Suprapubic skin (tissue), 4 donors: ENCODE results near the gene SAG. TPM values are rescaled to one million over a fixed set of nuclear protein-coding genes. Genes with fewer than 3 reads are reported as not detected.
"Not testable (repeated sequence)": the region's sequence is repeated elsewhere in the genome, so short reads cannot be mapped to it uniquely, and the experiment has no call there.

Experiments
- DNase-seq, 2 donors: peaks; one replicate each; pipeline ENCODE4 v3.0.0-alpha.2; 2019; ENCODE audit warnings: low spot score in 2 of 2
- H3K27ac ChIP-seq: fragments of 200-600 bp; sonication (generic); one replicate; pipeline ENCODE4 v1.5.1; 2019
- H3K27me3 ChIP-seq: fragments of 200-600 bp; sonication (generic); one replicate; pipeline ENCODE4 v1.5.1; 2019
- H3K36me3 ChIP-seq: fragments of 200-600 bp; sonication (generic); one replicate; pipeline ENCODE4 v1.5.1; 2019
- H3K4me1 ChIP-seq: fragments of 200-600 bp; sonication (generic); one replicate; pipeline ENCODE4 v1.5.1; 2019
- H3K4me3 ChIP-seq: fragments of 200-600 bp; sonication (generic); one replicate; pipeline ENCODE4 v1.5.1; 2019; ENCODE audit warnings: mild to moderate bottlenecking
- H3K9me3 ChIP-seq: fragments of 200-600 bp; sonication (generic); one replicate; pipeline ENCODE4 v1.5.1; 2019
- EP300 ChIP-seq: sonication (generic); formaldehyde crosslinking; IDR thresholded peaks from one replicate; pipeline ENCODE4 v1.6.1; 2017; ENCODE audit warnings: antibody characterized with exemption
- POLR2A ChIP-seq, 2 donors: fragments of 450-650 bp; IDR thresholded peaks; one replicate each; pipeline ENCODE4 v1.6.1; 2017; ENCODE audit warnings: antibody characterized with exemption in 2 of 2, mild to moderate bottlenecking in 2 of 2, moderate library complexity in 2 of 2
- POLR2AphosphoS5 ChIP-seq, 3 donors: sonication (generic); formaldehyde crosslinking; IDR thresholded peaks; one replicate each; pipeline ENCODE4 v1.6.1; 2017; ENCODE audit warnings: antibody characterized with exemption in 3 of 3
- WGBS: methylation state at CpG from one replicate; pipeline ENCODE4 v1.1.5; 2018; 5-methylcytosine and 5-hydroxymethylcytosine counted together
- total RNA-seq, 4 donors: library from RNA; depleted of rRNA; stranded (reverse); fragments of >200 nt; gene quantifications; one replicate each; pipeline ENCODE4 v1.1.0, GENCODE V29; 2016
- TF ChIP-seq, protein P1 (sequence below), 2 donors: fragments of 200-600 bp in 1 of 2; fragments of 450-650 bp in 1 of 2; sonication (generic) in 1 of 2; IDR thresholded peaks; one replicate each; pipeline ENCODE4 v1.5.1; 2016 to 2019; ENCODE audit warnings: antibody characterized with exemption in 2 of 2, mild to moderate bottlenecking in 1 of 2, moderate library complexity in 1 of 2

SAG gene
- total RNA-seq, 4 donors from 2014 or later: not detected

DNA sequence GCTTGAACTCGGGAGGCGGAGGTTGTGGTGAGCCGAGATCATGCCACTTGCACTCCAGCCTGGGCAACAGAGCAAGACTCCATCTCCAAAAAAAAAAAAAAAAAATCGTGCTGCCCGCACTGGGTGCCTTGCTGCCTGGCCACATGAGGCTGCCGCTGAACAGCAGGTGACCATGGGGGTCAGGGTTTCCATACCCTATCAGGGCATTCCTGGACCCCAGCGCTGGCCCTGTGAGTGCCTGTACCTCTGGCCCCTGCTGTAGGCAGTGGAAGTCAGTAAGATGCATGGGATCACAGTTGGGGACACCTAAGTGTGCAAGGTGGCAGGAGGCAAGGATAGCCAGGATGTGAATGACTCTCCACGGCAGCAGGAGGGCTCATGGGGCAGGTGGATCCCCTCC is 18.9 kb downstream of the SAG start:
- Histone ChIP-seq H3K27ac (no peak overlapping the region), H3K27me3 (no peaks in the 10 kb centered on the region), H3K4me1 (no peaks in the 10 kb centered on the region), H3K4me3 (no peak overlapping the region), H3K36me3 (no peaks in the 10 kb centered on the region), H3K9me3 (no peaks in the 10 kb centered on the region)
- DNase-seq: no peak
- no peak for TF ChIP-seq POLR2A (IDR thresholded peaks at IDR 0.05)
- no peak for TF ChIP-seq POLR2AphosphoS5 (IDR thresholded peaks at IDR 0.05)
- WGBS: 85% methylated on average over 8 of the region's 8 CpGs

DNA sequence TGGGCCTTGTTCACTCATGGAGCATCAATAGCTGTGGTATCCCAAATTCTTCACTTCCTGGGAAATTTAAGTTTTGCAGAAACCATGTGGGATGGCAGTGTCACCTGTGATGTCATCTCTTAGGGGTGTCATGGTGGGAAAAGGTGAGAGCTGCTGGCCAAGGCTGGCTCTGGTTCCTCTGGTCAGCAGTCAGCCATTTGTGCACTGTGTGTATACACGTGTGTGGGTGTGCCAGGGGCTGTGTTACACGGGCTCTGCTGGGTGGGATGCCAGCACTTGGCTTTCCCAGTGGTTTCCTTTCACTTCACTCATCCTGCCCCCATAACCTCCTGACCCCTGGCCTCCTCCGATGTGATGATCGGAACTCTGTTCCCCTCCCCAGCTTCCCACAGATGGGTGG is 21.3 kb downstream of the SAG start:
- DNase-seq: no peak
- 68% methylated on average over 4 of the region's 4 CpGs for WGBS

DNA sequence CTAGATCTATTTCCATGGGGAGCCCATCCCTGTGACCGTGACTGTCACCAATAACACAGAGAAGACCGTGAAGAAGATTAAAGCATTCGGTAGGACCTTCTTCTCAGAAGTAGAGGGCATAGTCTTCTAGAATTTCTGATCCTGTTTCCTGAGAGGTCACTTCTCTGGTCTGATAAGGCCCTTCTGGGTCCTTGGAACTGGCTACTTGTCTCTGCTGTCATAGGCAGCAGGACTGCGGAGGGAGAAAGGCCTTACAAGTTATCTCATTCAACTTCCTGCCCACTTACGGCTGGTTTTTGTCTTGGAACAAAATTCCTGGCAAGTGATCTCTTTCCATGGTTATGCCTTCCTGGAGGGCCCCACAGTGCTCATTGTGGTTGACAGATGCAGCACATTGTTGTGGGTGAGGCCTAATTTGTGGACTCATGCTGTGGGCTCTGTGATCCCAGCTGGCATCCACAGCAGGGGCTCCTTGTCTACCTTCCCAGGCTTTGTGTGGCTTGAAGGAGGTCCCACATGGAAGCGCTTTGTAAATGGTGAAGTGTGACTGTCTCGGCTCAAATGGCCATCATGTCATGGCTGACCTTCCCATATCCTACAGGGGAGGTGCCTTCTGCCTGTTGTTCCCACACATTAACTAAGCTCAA is 22.0 kb downstream of the SAG start:
- Histone ChIP-seq H3K4me3 (no peak overlapping the region), H3K36me3 (no peaks in the 10 kb centered on the region), H3K27me3 (no peaks in the 10 kb centered on the region), H3K9me3 (no peaks in the 10 kb centered on the region), H3K4me1 (no peaks in the 10 kb centered on the region), H3K27ac (no peak overlapping the region)
- no peak for DNase-seq
- TF ChIP-seq POLR2AphosphoS5 (IDR thresholded peaks at IDR 0.05) (no peak), EP300 (no peak), POLR2A (IDR thresholded peaks at IDR 0.05) (no peak)
- TF ChIP-seq, protein P1, sequence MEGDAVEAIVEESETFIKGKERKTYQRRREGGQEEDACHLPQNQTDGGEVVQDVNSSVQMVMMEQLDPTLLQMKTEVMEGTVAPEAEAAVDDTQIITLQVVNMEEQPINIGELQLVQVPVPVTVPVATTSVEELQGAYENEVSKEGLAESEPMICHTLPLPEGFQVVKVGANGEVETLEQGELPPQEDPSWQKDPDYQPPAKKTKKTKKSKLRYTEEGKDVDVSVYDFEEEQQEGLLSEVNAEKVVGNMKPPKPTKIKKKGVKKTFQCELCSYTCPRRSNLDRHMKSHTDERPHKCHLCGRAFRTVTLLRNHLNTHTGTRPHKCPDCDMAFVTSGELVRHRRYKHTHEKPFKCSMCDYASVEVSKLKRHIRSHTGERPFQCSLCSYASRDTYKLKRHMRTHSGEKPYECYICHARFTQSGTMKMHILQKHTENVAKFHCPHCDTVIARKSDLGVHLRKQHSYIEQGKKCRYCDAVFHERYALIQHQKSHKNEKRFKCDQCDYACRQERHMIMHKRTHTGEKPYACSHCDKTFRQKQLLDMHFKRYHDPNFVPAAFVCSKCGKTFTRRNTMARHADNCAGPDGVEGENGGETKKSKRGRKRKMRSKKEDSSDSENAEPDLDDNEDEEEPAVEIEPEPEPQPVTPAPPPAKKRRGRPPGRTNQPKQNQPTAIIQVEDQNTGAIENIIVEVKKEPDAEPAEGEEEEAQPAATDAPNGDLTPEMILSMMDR (IDR thresholded peaks at IDR 0.05): no peak
- 83% methylated on average over 7 of the region's 7 CpGs for WGBS

More for the DNA sequence above, 21.3 kb downstream of the SAG start:
- no peaks in the 10 kb centered on the region for H3K27me3 ChIP-seq
- H3K4me1 ChIP-seq: no peaks in the 10 kb centered on the region
- TF ChIP-seq POLR2A (IDR thresholded peaks at IDR 0.05): no peak
- no peak for TF ChIP-seq POLR2AphosphoS5 (IDR thresholded peaks at IDR 0.05)
- TF ChIP-seq, protein P1 (IDR thresholded peaks at IDR 0.05): no peak
- no peak for TF ChIP-seq EP300
- no peaks in the 10 kb centered on the region for H3K9me3 ChIP-seq
- H3K36me3 ChIP-seq: no peaks in the 10 kb centered on the region
- no peak overlapping the region for H3K4me3 ChIP-seq
- no peak overlapping the region for H3K27ac ChIP-seq

DNA sequence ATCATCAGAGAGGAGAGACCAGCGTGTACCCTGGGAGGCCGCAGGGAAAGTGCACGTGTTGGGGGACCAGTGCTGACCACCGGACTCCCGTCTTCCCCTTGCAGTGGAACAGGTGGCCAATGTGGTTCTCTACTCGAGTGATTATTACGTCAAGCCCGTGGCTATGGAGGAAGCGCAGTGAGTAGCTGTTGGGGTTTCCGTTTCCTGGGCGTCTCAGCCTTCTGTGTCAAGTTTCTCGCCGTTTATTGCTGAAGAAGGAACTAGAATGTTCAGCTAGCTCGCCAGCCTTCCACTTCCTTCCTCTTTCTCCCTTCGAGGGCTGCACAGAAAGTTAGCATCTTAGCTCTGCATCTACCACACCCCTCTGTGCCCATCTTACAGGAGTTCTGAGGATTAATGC is 23.9 kb downstream of the SAG start:
- DNase-seq: peak; percentile 79 to 83
- no peak overlapping the region for H3K27ac ChIP-seq
- TF ChIP-seq POLR2A (IDR thresholded peaks at IDR 0.05) (no peak), POLR2AphosphoS5 (IDR thresholded peaks at IDR 0.05) (no peak), EP300 (no peak)
- TF ChIP-seq, protein P1 (IDR thresholded peaks at IDR 0.05): no peak
- no peaks in the 10 kb centered on the region for H3K9me3 ChIP-seq
- H3K36me3 ChIP-seq: no peaks in the 10 kb centered on the region
- 77% methylated on average over 15 of the region's 15 CpGs for WGBS
- H3K4me3 ChIP-seq: no peak overlapping the region
- H3K4me1 ChIP-seq: no peaks in the 10 kb centered on the region
- H3K27me3 ChIP-seq: no peaks in the 10 kb centered on the region

DNA sequence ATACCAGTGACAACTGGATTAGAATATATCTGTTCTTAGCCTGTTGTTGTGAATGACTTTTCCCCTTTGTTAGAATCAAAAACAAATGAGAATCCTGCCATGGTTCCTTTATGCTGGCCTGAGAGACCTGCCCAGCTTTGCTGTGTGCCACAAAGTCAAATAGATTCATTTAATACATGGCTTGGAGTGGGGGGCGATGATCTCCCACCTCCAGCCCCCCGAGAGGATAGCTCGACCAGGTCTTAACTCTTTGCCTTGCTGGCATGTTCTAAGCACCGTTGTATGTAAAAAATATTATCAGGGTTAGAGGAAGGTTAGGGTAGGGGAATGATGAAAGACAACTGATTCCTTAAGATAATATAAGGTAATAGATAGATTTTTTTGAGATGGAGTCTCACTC is 24.5 kb downstream of the SAG start:
- 86% methylated on average over 4 of the region's 4 CpGs for WGBS
- no peak overlapping the region for H3K4me3 ChIP-seq
- no peaks in the 10 kb centered on the region for H3K36me3 ChIP-seq
- no peaks in the 10 kb centered on the region for H3K9me3 ChIP-seq
- no peaks in the 10 kb centered on the region for H3K27me3 ChIP-seq
- TF ChIP-seq, protein P1 (IDR thresholded peaks at IDR 0.05): no peak
- TF ChIP-seq POLR2AphosphoS5 (IDR thresholded peaks at IDR 0.05): no peak
- TF ChIP-seq EP300: no peak
- TF ChIP-seq POLR2A (IDR thresholded peaks at IDR 0.05): no peak
- peak overlapping the region; percentile 50 for H3K27ac ChIP-seq
- H3K4me1 ChIP-seq: no peaks in the 10 kb centered on the region
- DNase-seq: no peak

DNA sequence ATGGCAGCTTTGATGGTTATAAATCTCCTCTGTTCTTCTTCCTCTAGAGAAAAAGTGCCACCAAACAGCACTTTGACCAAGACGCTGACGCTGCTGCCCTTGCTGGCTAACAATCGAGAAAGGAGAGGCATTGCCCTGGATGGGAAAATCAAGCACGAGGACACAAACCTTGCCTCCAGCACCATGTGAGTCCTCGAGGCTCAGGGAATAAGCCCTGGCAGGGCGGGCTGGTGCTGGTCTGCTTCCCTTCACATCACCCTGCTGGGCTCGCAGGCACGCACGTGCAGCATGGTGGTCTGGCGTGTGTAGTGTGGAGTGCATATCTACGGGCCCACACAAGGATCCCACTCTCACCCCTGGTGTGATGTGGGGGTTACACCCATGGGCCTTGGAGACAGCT is 27.3 kb downstream of the SAG start:
- H3K4me3 ChIP-seq: no peak overlapping the region
- no peaks in the 10 kb centered on the region for H3K4me1 ChIP-seq
- TF ChIP-seq POLR2AphosphoS5 (IDR thresholded peaks at IDR 0.05): no peak
- no peak for TF ChIP-seq EP300
- TF ChIP-seq POLR2A (IDR thresholded peaks at IDR 0.05): no peak
- TF ChIP-seq, protein P1 (IDR thresholded peaks at IDR 0.05): no peak
- whole genome bisulfite sequencing: 83% methylated on average over 11 of the region's 11 CpGs
- H3K9me3 ChIP-seq: no peaks in the 10 kb centered on the region
- no peak overlapping the region for H3K27ac ChIP-seq
- DNase-seq: no peak
- H3K36me3 ChIP-seq: no peaks in the 10 kb centered on the region
- peaks cover 4% of the 10 kb centered on the region for H3K27me3 ChIP-seq

DNA sequence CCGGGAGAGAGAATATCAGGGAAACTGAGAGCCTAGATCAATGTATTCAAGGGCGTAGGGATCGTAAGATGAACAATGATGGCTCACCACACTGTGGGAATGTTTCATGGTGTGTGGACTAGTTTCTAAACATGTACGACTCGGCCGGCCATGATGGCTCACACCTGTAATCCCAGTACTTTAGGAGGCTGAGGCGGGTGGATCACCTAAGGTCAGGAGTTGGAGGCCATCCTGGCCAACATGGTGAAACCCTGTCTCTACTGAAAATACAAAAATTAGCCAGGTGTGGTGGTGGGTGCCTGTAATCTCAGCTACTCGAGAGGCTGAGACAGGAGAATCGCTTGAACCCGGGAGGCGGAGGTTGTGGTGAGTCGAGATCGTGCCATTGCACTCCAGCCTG is 28.5 kb downstream of the SAG start:
- H3K27ac ChIP-seq, H3K4me1 ChIP-seq, H3K36me3 ChIP-seq, H3K4me3 ChIP-seq, DNase-seq, H3K9me3 ChIP-seq, H3K27me3 ChIP-seq: not testable (repeated sequence)
- 98% methylated on average over 13 of the region's 13 CpGs for WGBS
